Activated naive CD8-positive, alpha-beta T cell treated with anti-CD3 and anti-CD28 coated beads, Interleukin-2, amount 10 ng/mL, durations not matched to agents 7 days and 5 days (primary cell): ENCODE data around the gene MYRFL. TPM values are rescaled to one million over a fixed set of nuclear protein-coding genes. Genes with fewer than 3 reads are reported as not detected.

Source experiments
- ATAC-seq: fragments of 150-1000 bp; cut with Tn5 transposase; one replicate; pipeline ENCODE4 v1.10.0; 2021; ENCODE audit warnings: low read depth, moderate library complexity
- POLR2A ChIA-PET: fragments of 350-600 bp; sonication (Branson Sonifier 250); formaldehyde crosslinking; loops from one replicate; lab custom pipeline; 2021; ENCODE audit warnings: antibody characterized with exemption; lab: Charles Lee
- DNase-seq: peaks from one replicate; pipeline ENCODE4 v3.0.0; 2021
- H3K27ac Mint-ChIP-seq: one replicate; pipeline ENCODE4 v1.8.0; 2022; ENCODE audit warnings: mild to moderate bottlenecking, mixed read lengths
- H3K27me3 Mint-ChIP-seq: one replicate; pipeline ENCODE4 v1.8.0; 2022; ENCODE audit warnings: mild to moderate bottlenecking, moderate library complexity, mixed read lengths
- H3K36me3 Mint-ChIP-seq: one replicate; pipeline ENCODE4 v1.8.0; 2021; ENCODE audit warnings: mild to moderate bottlenecking, mixed read lengths
- H3K4me1 Mint-ChIP-seq: one replicate; pipeline ENCODE4 v1.8.0; 2021; ENCODE audit warnings: mixed read lengths
- H3K4me3 Mint-ChIP-seq: one replicate; pipeline ENCODE4 v1.8.0; 2022; ENCODE audit warnings: mild to moderate bottlenecking, moderate library complexity, mixed read lengths
- H3K9me3 Mint-ChIP-seq: one replicate; pipeline ENCODE4 v1.8.0; 2021; ENCODE audit warnings: mixed read lengths
- total RNA-seq, 2 experiments: library from RNA; stranded (reverse); gene quantifications; one replicate each; pipeline ENCODE4 v1.2.3, GENCODE V29; 2021

MYRFL gene
- total RNA-seq, 2 experiments from 2014 or later, result not detected

- no peaks in the 10 kb centered on the region for H3K9me3 Mint-ChIP-seq
- no peak overlapping the region for H3K27ac Mint-ChIP-seq
- no peak for DNase-seq
- POLR2A ChIA-PET, result no interaction called here
- ATAC-seq, result no peak
- H3K36me3 Mint-ChIP-seq, result no peaks in the 10 kb centered on the region
- H3K4me3 Mint-ChIP-seq, result no peak overlapping the region
- H3K4me1 Mint-ChIP-seq, result no peaks in the 10 kb centered on the region
- peaks cover 3% of the 10 kb centered on the region for H3K27me3 Mint-ChIP-seq
Measured at GRCh38 chr12:69935651-69936100, 110.6 kb downstream of the MYRFL start.

- no peaks in the 10 kb centered on the region for H3K36me3 Mint-ChIP-seq
- H3K4me3 Mint-ChIP-seq, result no peak overlapping the region
- no peaks in the 10 kb centered on the region for H3K9me3 Mint-ChIP-seq
- no peaks in the 10 kb centered on the region for H3K4me1 Mint-ChIP-seq
- DNase-seq (no peak), ATAC-seq (no peak)
- POLR2A ChIA-PET, result no interaction called here
- H3K27ac Mint-ChIP-seq, result no peak overlapping the region
- peaks cover 3% of the 10 kb centered on the region for H3K27me3 Mint-ChIP-seq
Measured at GRCh38 chr12:69936214-69936731, 111.2 kb downstream of the MYRFL start.

- Mint-ChIP-seq H3K27me3 (peaks cover 3% of the 10 kb centered on the region), H3K27ac (no peak overlapping the region), H3K4me1 (no peaks in the 10 kb centered on the region), H3K9me3 (no peaks in the 10 kb centered on the region), H3K36me3 (no peaks in the 10 kb centered on the region), H3K4me3 (no peak overlapping the region)
- POLR2A ChIA-PET, result no interaction called here
- ATAC-seq, result no peak
- no peak for DNase-seq
Measured at GRCh38 chr12:69936766-69937165, 111.7 kb downstream of the MYRFL start.

GRCh38 chr12:69947123-69947522 is 122.1 kb downstream of the MYRFL start:
- Mint-ChIP-seq H3K9me3 (no peaks in the 10 kb centered on the region), H3K27me3 (peaks cover 5% of the 10 kb centered on the region), H3K36me3 (no peaks in the 10 kb centered on the region), H3K4me1 (no peaks in the 10 kb centered on the region), H3K4me3 (no peak overlapping the region), H3K27ac (no peak overlapping the region)
- ATAC-seq (no peak), DNase-seq (no peak)
- POLR2A ChIA-PET, result no interaction called here

GRCh38 chr12:69947897-69948296 is 122.9 kb downstream of the MYRFL start:
- POLR2A ChIA-PET, result no interaction called here

GRCh38 chr12:69948851-69949250 is 123.8 kb downstream of the MYRFL start:
- no peak for ATAC-seq
- POLR2A ChIA-PET, result no interaction called here
- Mint-ChIP-seq H3K9me3 (no peaks in the 10 kb centered on the region), H3K27ac (no peak overlapping the region), H3K4me3 (no peak overlapping the region), H3K27me3 (peaks cover 5% of the 10 kb centered on the region), H3K4me1 (no peaks in the 10 kb centered on the region), H3K36me3 (no peaks in the 10 kb centered on the region)
- DNase-seq, result no peak

More at GRCh38 chr12:69947897-69948296, 122.9 kb downstream of the MYRFL start:
- no peaks in the 10 kb centered on the region for H3K36me3 Mint-ChIP-seq
- H3K4me3 Mint-ChIP-seq, result no peak overlapping the region
- H3K4me1 Mint-ChIP-seq, result no peaks in the 10 kb centered on the region
- no peaks in the 10 kb centered on the region for H3K9me3 Mint-ChIP-seq
- no peak overlapping the region for H3K27ac Mint-ChIP-seq
- ATAC-seq (no peak), DNase-seq (no peak)
- peaks cover 5% of the 10 kb centered on the region for H3K27me3 Mint-ChIP-seq

GRCh38 chr12:69949311-69950002 is 124.4 kb downstream of the MYRFL start:
- POLR2A ChIA-PET, result no interaction called here
- Mint-ChIP-seq H3K4me1 (no peaks in the 10 kb centered on the region), H3K27me3 (peaks cover 5% of the 10 kb centered on the region), H3K36me3 (no peaks in the 10 kb centered on the region), H3K27ac (no peak overlapping the region), H3K9me3 (no peaks in the 10 kb centered on the region), H3K4me3 (no peak overlapping the region)
- no peak for DNase-seq
- no peak for ATAC-seq

GRCh38 chr12:69951108-69951507 is 126.1 kb downstream of the MYRFL start:
- Mint-ChIP-seq H3K27me3 (peaks cover 5% of the 10 kb centered on the region), H3K4me1 (no peaks in the 10 kb centered on the region), H3K4me3 (no peak overlapping the region), H3K36me3 (no peaks in the 10 kb centered on the region), H3K9me3 (no peaks in the 10 kb centered on the region), H3K27ac (no peak overlapping the region)
- DNase-seq (no peak), ATAC-seq (no peak)
- POLR2A ChIA-PET, result no interaction called here

GRCh38 chr12:69952890-69953289 is 127.9 kb downstream of the MYRFL start:
- Mint-ChIP-seq H3K4me3 (no peak overlapping the region), H3K27me3 (peaks cover 3% of the 10 kb centered on the region), H3K36me3 (no peaks in the 10 kb centered on the region), H3K4me1 (no peaks in the 10 kb centered on the region), H3K27ac (no peak overlapping the region), H3K9me3 (no peaks in the 10 kb centered on the region)
- POLR2A ChIA-PET, result no interaction called here
- ATAC-seq (no peak), DNase-seq (no peak)

GRCh38 chr12:69961246-69961645 is 136.2 kb downstream of the MYRFL start:
- ATAC-seq (no peak), DNase-seq (no peak)
- POLR2A ChIA-PET, result no interaction called here
- Mint-ChIP-seq H3K4me1 (no peaks in the 10 kb centered on the region), H3K4me3 (no peak overlapping the region), H3K36me3 (no peaks in the 10 kb centered on the region), H3K27me3 (peaks cover 2% of the 10 kb centered on the region), H3K27ac (no peak overlapping the region), H3K9me3 (no peaks in the 10 kb centered on the region)

GRCh38 chr12:69966409-69966808 is 141.4 kb downstream of the MYRFL start:
- POLR2A ChIA-PET, result no interaction called here
- Mint-ChIP-seq H3K36me3 (no peaks in the 10 kb centered on the region), H3K9me3 (no peaks in the 10 kb centered on the region), H3K4me1 (no peaks in the 10 kb centered on the region), H3K27ac (no peak overlapping the region), H3K4me3 (no peak overlapping the region), H3K27me3 (peaks cover 3% of the 10 kb centered on the region)
- no peak for DNase-seq
- no peak for ATAC-seq

GRCh38 chr12:69966839-69967238 is 141.8 kb downstream of the MYRFL start:
- no peaks in the 10 kb centered on the region for H3K4me1 Mint-ChIP-seq
- H3K27ac Mint-ChIP-seq, result no peak overlapping the region
- POLR2A ChIA-PET, result no interaction called here
- no peaks in the 10 kb centered on the region for H3K9me3 Mint-ChIP-seq
- H3K4me3 Mint-ChIP-seq, result no peak overlapping the region
- no peak for ATAC-seq
- DNase-seq, result no peak
- H3K27me3 Mint-ChIP-seq, result peaks cover 3% of the 10 kb centered on the region
- no peaks in the 10 kb centered on the region for H3K36me3 Mint-ChIP-seq

GRCh38 chr12:69969011-69969410 is 144.0 kb downstream of the MYRFL start:
- Mint-ChIP-seq H3K36me3 (no peaks in the 10 kb centered on the region), H3K27me3 (peaks cover 4% of the 10 kb centered on the region), H3K4me1 (no peaks in the 10 kb centered on the region), H3K9me3 (no peaks in the 10 kb centered on the region), H3K4me3 (no peak overlapping the region), H3K27ac (no peak overlapping the region)
- POLR2A ChIA-PET, result no interaction called here
- no peak for ATAC-seq
- DNase-seq, result no peak

- Mint-ChIP-seq H3K4me1 (no peaks in the 10 kb centered on the region), H3K36me3 (no peaks in the 10 kb centered on the region), H3K27me3 (peaks cover 2% of the 10 kb centered on the region), H3K27ac (no peak overlapping the region), H3K9me3 (no peaks in the 10 kb centered on the region), H3K4me3 (no peak overlapping the region)
- POLR2A ChIA-PET, result no interaction called here
- DNase-seq (no peak), ATAC-seq (no peak)
Measured at GRCh38 chr12:69972136-69972535, 147.1 kb downstream of the MYRFL start.
